GM23338 (cell line): Measurements from ENCODE around the gene EPHB1. TPM values are rescaled to one million over a fixed set of nuclear protein-coding genes. Genes with fewer than 3 reads are reported as not detected.

Source experiments
- ATAC-seq: fragments of 200-7000 bp; cut with Tn5 transposase; 3 replicates; pipeline ENCODE4 v1.9.1; 2020
- DNase-seq: peaks from one replicate; pipeline ENCODE4 v3.0.0-alpha.2; 2015; ENCODE audit warnings: low spot score
- H2AFZ ChIP-seq: fragments of 200-600 bp; sonication (generic); 2 replicates; pipeline ENCODE4 v1.8.0; 2016; ENCODE audit warnings: antibody characterized with exemption, mild to moderate bottlenecking, moderate library complexity
- H3F3A ChIP-seq: fragments of 200-600 bp; sonication (generic); replicated peaks from 2 replicates; pipeline ENCODE4 v1.8.0; 2017; ENCODE audit warnings: antibody characterized with exemption, mixed run types, low read depth
- H3K27ac ChIP-seq: fragments of 200-600 bp; sonication (generic); 2 replicates; pipeline ENCODE4 v1.6.1; 2016; ENCODE audit warnings: low read depth
- H3K27me3 ChIP-seq: fragments of 200-600 bp; sonication (generic); 2 replicates; pipeline ENCODE4 v1.8.0; 2016; ENCODE audit warnings: mild to moderate bottlenecking, mixed run types, moderate library complexity; ENCODE audit not compliant: insufficient read depth
- H3K36me3 ChIP-seq: fragments of 200-600 bp; sonication (generic); 2 replicates; pipeline ENCODE4 v1.8.0; 2016; ENCODE audit warnings: mild to moderate bottlenecking; ENCODE audit not compliant: insufficient read depth
- H3K4me1 ChIP-seq: fragments of 200-600 bp; sonication (generic); 2 replicates; pipeline ENCODE4 v1.8.0; 2016; ENCODE audit warnings: mild to moderate bottlenecking, moderate library complexity; ENCODE audit not compliant: insufficient read depth
- H3K4me2 ChIP-seq: fragments of 200-600 bp; sonication (generic); 2 replicates; pipeline ENCODE4 v1.7.1; 2017; ENCODE audit warnings: mixed run types
- H3K4me3 ChIP-seq: fragments of 200-600 bp; sonication (generic); 2 replicates; pipeline ENCODE4 v1.6.1; 2016; ENCODE audit warnings: mixed run types
- H3K79me2 ChIP-seq: fragments of 200-600 bp; sonication (generic); replicated peaks from 2 replicates; pipeline ENCODE4 v1.8.0; 2017; ENCODE audit warnings: mild to moderate bottlenecking; ENCODE audit not compliant: insufficient read depth
- H3K9me2 ChIP-seq: fragments of 200-600 bp; sonication (generic); 2 replicates; pipeline ENCODE4 v1.8.0; 2017; ENCODE audit not compliant: insufficient read depth
- H4K20me1 ChIP-seq: fragments of 200-600 bp; sonication (generic); replicated peaks from 2 replicates; pipeline ENCODE4 v1.8.0; 2017; ENCODE audit warnings: mild to moderate bottlenecking; ENCODE audit not compliant: insufficient read depth
- H3K27ac Mint-ChIP-seq: 2 replicates; pipeline ENCODE4 v1.8.0; 2020; ENCODE audit warnings: inconsistent platforms, mild to moderate bottlenecking, moderate library complexity, mixed read lengths
- H3K27me3 Mint-ChIP-seq: 3 replicates; pipeline ENCODE4 v1.8.0; 2022; ENCODE audit warnings: low read depth, mild to moderate bottlenecking, moderate library complexity, mixed read lengths, inconsistent platforms; ENCODE audit not compliant: insufficient read depth, poor library complexity
- H3K36me3 Mint-ChIP-seq: 3 replicates; pipeline ENCODE4 v1.8.0; 2021; ENCODE audit warnings: low read depth, mild to moderate bottlenecking, inconsistent platforms, moderate library complexity, mixed read lengths
- H3K4me1 Mint-ChIP-seq: 3 replicates; pipeline ENCODE4 v1.8.0; 2020; ENCODE audit warnings: mild to moderate bottlenecking, inconsistent platforms, mixed read lengths
- H3K4me3 Mint-ChIP-seq: 3 replicates; pipeline ENCODE4 v1.8.0; 2021; ENCODE audit warnings: moderate library complexity, mild to moderate bottlenecking, inconsistent platforms, mixed read lengths
- H3K9me3 Mint-ChIP-seq: 3 replicates; pipeline ENCODE4 v1.8.0; 2020; ENCODE audit warnings: moderate library complexity, mild to moderate bottlenecking, inconsistent platforms, mixed read lengths
- CREB1 ChIP-seq: fragments of 250-450 bp; sonication (Bioruptor Pico); IDR thresholded peaks from 2 replicates; pipeline ENCODE4 v1.5.0; 2020; ENCODE audit warnings: low read depth, mild to moderate bottlenecking, moderate library complexity
- CTCF ChIP-seq, 2 experiments: fragments of 200-600 bp in 1 of 2; sonication (generic) in 1 of 2; conservative IDR thresholded peaks; 2 replicates each; pipeline versions ENCODE4 v1.5.1 to v1.6.1; 2016 to 2017; ENCODE audit warnings: antibody characterized with exemption in 2 of 2, low read depth in 2 of 2, mild to moderate bottlenecking in 2 of 2, moderate library complexity in 1 of 2
- ETS1 ChIP-seq: IDR thresholded peaks from 2 replicates; pipeline ENCODE4 v1.6.1; 2016; ENCODE audit warnings: antibody characterized with exemption
- EZH2phosphoT487 ChIP-seq: fragments of 200-600 bp; sonication (generic); IDR thresholded peaks from one replicate; pipeline ENCODE4 v1.8.1; 2018; ENCODE audit warnings: antibody characterized with exemption; ENCODE audit not compliant: unreplicated experiment
- JUNB ChIP-seq: IDR thresholded peaks from one replicate; pipeline ENCODE4 v1.6.1; 2016; ENCODE audit warnings: antibody characterized with exemption; ENCODE audit not compliant: unreplicated experiment
- NANOG ChIP-seq: IDR thresholded peaks from 2 replicates; pipeline ENCODE4 v1.6.1; 2016; ENCODE audit warnings: antibody characterized with exemption, borderline replicate concordance
- POLR2AphosphoS5 ChIP-seq: IDR thresholded peaks from 2 replicates; pipeline ENCODE4 v1.6.1; 2016; ENCODE audit warnings: antibody characterized with exemption, low read depth
- REST ChIP-seq: IDR thresholded peaks from one replicate; pipeline ENCODE4 v1.6.1; 2018; ENCODE audit warnings: antibody characterized with exemption; ENCODE audit not compliant: unreplicated experiment
- STAT1 ChIP-seq: IDR thresholded peaks from one replicate; pipeline ENCODE4 v1.6.1; 2016; ENCODE audit warnings: antibody characterized with exemption; ENCODE audit not compliant: unreplicated experiment
- ZNF114 ChIP-seq: fragments of 250-450 bp; sonication (Bioruptor Pico); IDR thresholded peaks from 2 replicates; pipeline ENCODE4 v1.5.0; 2020; ENCODE audit warnings: mild to moderate bottlenecking, moderate library complexity
- ZNF331 ChIP-seq: fragments of 250-450 bp; sonication (Bioruptor Pico); IDR thresholded peaks from 2 replicates; pipeline ENCODE4 v1.5.0; 2020; ENCODE audit warnings: low read depth, mild to moderate bottlenecking, moderate library complexity
- ZNF462 ChIP-seq: fragments of 250-450 bp; sonication (Bioruptor Pico); IDR thresholded peaks from 2 replicates; pipeline ENCODE4 v1.5.0; 2020; ENCODE audit warnings: mild to moderate bottlenecking, moderate library complexity
- polyA plus RNA-seq: library from polyadenylated mRNA; unstranded; fragments of >200 nt; fragmentation: Nextera tagmentation; extraction: Ambion mirVana; gene quantifications from 2 replicates; pipeline ENCODE4 v1.2.1, GENCODE V29; 2016
- total RNA-seq: library from RNA; depleted of rRNA; stranded (reverse); fragments of >200 nt; shearing (Covaris generic); gene quantifications from 2 replicates; pipeline ENCODE4 v1.2.3, GENCODE V29; 2014

Gene EPHB1
- total and polyA plus RNA-seq, 2 experiments from 2014 or later, result 2.7 to 5.2 TPM

GRCh38 chr3:134956395-134956794 is 161.3 kb downstream of the EPHB1 start:
- H3K4me1 Mint-ChIP-seq, result no peaks in the 10 kb centered on the region
- H2AFZ ChIP-seq, result no peak overlapping the region
- H3K36me3 ChIP-seq, result no peaks in the 10 kb centered on the region; the same call in 1 of the 2 replicates
- H3K27me3 Mint-ChIP-seq, result no peaks in the 10 kb centered on the region
- DNase-seq (no peak), ATAC-seq (no peak)
- H3K4me2 ChIP-seq, result no peak overlapping the region
- no peaks in the 10 kb centered on the region for H3K79me2 ChIP-seq
- no peak overlapping the region for H3K27ac Mint-ChIP-seq
- no peaks in the 10 kb centered on the region for H3F3A ChIP-seq
- H3K4me3 ChIP-seq, result no peak overlapping the region
- H3K9me2 ChIP-seq, result no peaks in the 10 kb centered on the region
- peaks cover 17% of the 10 kb centered on the region; the same call in 2 of the 3 replicates for H3K36me3 Mint-ChIP-seq
- no peak for TF ChIP-seq ZNF462 (CRISPR knock-in tag)
- TF ChIP-seq NANOG, result no peak
- TF ChIP-seq REST, result no peak
- TF ChIP-seq POLR2AphosphoS5, result no peak
- no peak for TF ChIP-seq EZH2phosphoT487
- TF ChIP-seq ETS1, result no peak
- no peak for TF ChIP-seq CTCF (conservative IDR thresholded peaks at IDR 0.05; ENCODE audit: low read depth in 2 of 2)
- no peak for TF ChIP-seq STAT1
- no peak for TF ChIP-seq ZNF331
- no peak for TF ChIP-seq JUNB
- TF ChIP-seq ZNF114 (CRISPR knock-in tag), result no peak
- no peak for TF ChIP-seq CREB1
- no peaks in the 10 kb centered on the region for H4K20me1 ChIP-seq
- H3K27me3 ChIP-seq, result no peaks in the 10 kb centered on the region
- peaks cover 7% of the 10 kb centered on the region; the same call in 2 of the 3 replicates for H3K9me3 Mint-ChIP-seq
- H3K4me1 ChIP-seq, result no peaks in the 10 kb centered on the region
- H3K4me3 Mint-ChIP-seq, result no peak overlapping the region
- no peak overlapping the region for H3K27ac ChIP-seq
